HepG2 (cell line): Measurements from ENCODE around the gene HCFC1R1. TPM values are rescaled to one million over a fixed set of nuclear protein-coding genes. Genes with fewer than 3 reads are reported as not detected.

Source experiments
- ATRX ChIP-seq: sonication (generic); formaldehyde crosslinking; IDR thresholded peaks from 2 replicates; pipeline ENCODE4 v1.4.0; 2020; ENCODE audit warnings: missing genetic modification reagents, borderline replicate concordance
- CHD2 ChIP-seq: IDR thresholded peaks from 2 replicates; pipeline ENCODE4 v1.6.1; 2011; ENCODE audit warnings: low read depth, low read length, improper control_type of control experiment
- FIP1L1 ChIP-seq: fragments of 200-400 bp; formaldehyde crosslinking; IDR thresholded peaks from 2 replicates; pipeline ENCODE4 v1.6.1; 2018; ENCODE audit warnings: low read depth, mild to moderate bottlenecking, low read length, moderate library complexity, borderline replicate concordance; ENCODE audit not compliant: insufficient read depth
- HNRNPK ChIP-seq: fragments of 200-400 bp; formaldehyde crosslinking; IDR thresholded peaks from 2 replicates; pipeline ENCODE4 v1.6.1; 2018; ENCODE audit warnings: low read length, low read depth, moderate library complexity, mild to moderate bottlenecking; ENCODE audit not compliant: poor library complexity, severe bottlenecking
- MED1 ChIP-seq: sonication (generic); formaldehyde crosslinking; IDR thresholded peaks from 2 replicates; pipeline ENCODE4 v1.4.0; 2020; ENCODE audit warnings: missing genetic modification reagents
- MEIS1 ChIP-seq: sonication (generic); formaldehyde crosslinking; IDR thresholded peaks from 2 replicates; pipeline ENCODE4 v1.9.0; 2021; ENCODE audit warnings: mild to moderate bottlenecking, missing genetic modification reagents, moderate library complexity, borderline replicate concordance
- MIER3 ChIP-seq: IDR thresholded peaks from 2 replicates; pipeline ENCODE4 v1.6.1; 2016; ENCODE audit warnings: missing compliant biosample characterization, borderline replicate concordance
- NR2F6 ChIP-seq, 2 experiments: IDR thresholded peaks; 2 replicates each; pipeline ENCODE4 v1.6.1; 2016; ENCODE audit warnings: antibody characterized with exemption in 1 of 2, mild to moderate bottlenecking in 1 of 2
- NR3C1 ChIP-seq: sonication (generic); formaldehyde crosslinking; IDR thresholded peaks from 2 replicates; pipeline ENCODE4 v1.4.0; 2020; ENCODE audit warnings: missing genetic modification reagents
- SIN3B ChIP-seq: fragments of 150-350 bp; IDR thresholded peaks from 2 replicates; pipeline ENCODE4 v1.6.1; 2014; ENCODE audit warnings: low read length
- SRSF9 ChIP-seq: fragments of 200-400 bp; formaldehyde crosslinking; IDR thresholded peaks from 2 replicates; pipeline ENCODE4 v1.6.1; 2018; ENCODE audit warnings: borderline replicate concordance, mild to moderate bottlenecking, low read depth, low read length; ENCODE audit not compliant: insufficient read depth, poor library complexity, severe bottlenecking
- ZNF292 ChIP-seq: sonication (generic); formaldehyde crosslinking; IDR thresholded peaks from 2 replicates; pipeline ENCODE4 v1.8.1; 2022; ENCODE audit warnings: mild to moderate bottlenecking, low read depth, missing genetic modification reagents, borderline replicate concordance
- ZNF552 ChIP-seq: sonication (generic); formaldehyde crosslinking; IDR thresholded peaks from 2 replicates; pipeline ENCODE4 v1.9.0; 2022; ENCODE audit warnings: missing genetic modification reagents, mild to moderate bottlenecking, borderline replicate concordance
- polyA plus RNA-seq, 8 experiments: library from polyadenylated mRNA; depleted of rRNA in 3 of 8; stranded (reverse) in 7 of 8; unstranded in 1 of 8; fragments of >200 nt; fragmentation: Illumina TruSeq in 4 of 8; extraction: Trizol in 4 of 8; gene quantifications; 2 replicates each; pipeline versions ENCODE4 v1.2.1 to v1.2.3, GENCODE V29; 2011 to 2016; ENCODE audit warnings: low read depth in 4 of 8, missing spikeins in 1 of 8, mixed read lengths in 1 of 8; ENCODE audit not compliant: insufficient read depth in 1 of 8
- total RNA-seq, 5 experiments: library from RNA; depleted of rRNA; stranded (reverse); fragments of >200 nt; fragmentation: Illumina TruSeq; extraction: Trizol; gene quantifications; 2 replicates each; pipeline ENCODE4 v1.2.3, GENCODE V29; 2016; ENCODE audit warnings: low read depth in 1 of 5
- TF ChIP-seq, protein P1 (sequence below): sonication (generic); formaldehyde crosslinking; IDR thresholded peaks from 2 replicates; pipeline ENCODE4 v1.8.1; 2023; ENCODE audit warnings: mild to moderate bottlenecking, missing genetic modification reagents
- TF ChIP-seq, protein P2 (sequence below): sonication (generic); formaldehyde crosslinking; IDR thresholded peaks from 2 replicates; pipeline ENCODE4 v1.5.1; 2020; ENCODE audit warnings: missing genetic modification reagents, mild to moderate bottlenecking, borderline replicate concordance
- TF ChIP-seq, protein P3 (sequence below): sonication (generic); formaldehyde crosslinking; IDR thresholded peaks from 2 replicates; pipeline ENCODE4 v1.9.0; 2022; ENCODE audit warnings: low read depth, missing genetic modification reagents
- TF ChIP-seq, protein P4 (sequence below): IDR thresholded peaks from 2 replicates; pipeline ENCODE4 v1.6.1; 2016; ENCODE audit warnings: missing biosample characterization, missing genetic modification reagents, low read depth
- TF ChIP-seq, protein P5 (sequence below): sonication (generic); formaldehyde crosslinking; IDR thresholded peaks from 2 replicates; pipeline ENCODE4 v1.5.0; 2020; ENCODE audit warnings: mild to moderate bottlenecking, missing genetic modification reagents

HCFC1R1 gene
- total and polyA plus RNA-seq, 2 of the 13 experiments (the other 11 are each of a cell fraction or from before 2014, with no cell fraction given): 13.8 to 16.1 TPM

DNA sequence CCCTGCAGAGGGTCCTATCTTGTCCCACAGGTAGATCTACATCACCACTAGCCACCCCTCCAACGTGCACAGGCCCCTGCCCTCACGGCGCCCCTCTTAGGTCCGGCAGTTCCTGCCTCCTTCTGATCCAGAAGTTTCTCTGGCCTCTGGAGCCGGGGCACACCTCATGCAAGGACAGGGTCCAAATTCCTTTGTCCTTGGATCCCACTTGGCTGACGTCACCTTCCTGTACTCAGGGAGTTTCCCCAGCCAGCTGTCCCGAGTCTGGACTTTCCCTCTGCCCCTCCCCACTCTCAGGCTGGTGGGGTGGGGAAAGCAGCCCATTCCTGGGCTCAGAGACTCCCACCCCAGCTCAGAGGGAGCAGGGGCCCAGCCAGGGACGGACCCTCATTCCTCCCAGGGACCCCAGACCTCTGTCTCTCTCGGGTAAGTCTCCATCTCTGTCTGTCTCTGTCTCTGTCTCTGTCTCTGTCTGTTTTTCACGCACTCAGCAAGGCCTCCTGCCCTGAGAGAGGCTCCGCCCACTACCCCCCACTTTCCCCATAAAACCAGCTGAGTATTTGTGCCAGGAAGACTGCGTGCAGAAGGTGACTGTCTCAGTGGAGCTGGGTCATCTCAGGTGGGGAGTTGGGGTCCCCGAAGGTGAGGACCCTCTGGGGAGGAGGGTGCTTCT, 41.5 kb upstream of the HCFC1R1 start, which contains the start of gene IL32 (continued):
- TF ChIP-seq, protein P1, sequence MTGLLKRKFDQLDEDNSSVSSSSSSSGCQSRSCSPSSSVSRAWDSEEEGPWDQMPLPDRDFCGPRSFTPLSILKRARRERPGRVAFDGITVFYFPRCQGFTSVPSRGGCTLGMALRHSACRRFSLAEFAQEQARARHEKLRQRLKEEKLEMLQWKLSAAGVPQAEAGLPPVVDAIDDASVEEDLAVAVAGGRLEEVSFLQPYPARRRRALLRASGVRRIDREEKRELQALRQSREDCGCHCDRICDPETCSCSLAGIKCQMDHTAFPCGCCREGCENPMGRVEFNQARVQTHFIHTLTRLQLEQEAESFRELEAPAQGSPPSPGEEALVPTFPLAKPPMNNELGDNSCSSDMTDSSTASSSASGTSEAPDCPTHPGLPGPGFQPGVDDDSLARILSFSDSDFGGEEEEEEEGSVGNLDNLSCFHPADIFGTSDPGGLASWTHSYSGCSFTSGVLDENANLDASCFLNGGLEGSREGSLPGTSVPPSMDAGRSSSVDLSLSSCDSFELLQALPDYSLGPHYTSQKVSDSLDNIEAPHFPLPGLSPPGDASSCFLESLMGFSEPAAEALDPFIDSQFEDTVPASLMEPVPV (CRISPR knock-in tag): no peak
- peak; percentile 92 for TF ChIP-seq MED1 (CRISPR knock-in tag)
- no peak for TF ChIP-seq MEIS1
- TF ChIP-seq HNRNPK: no peak
- TF ChIP-seq SRSF9: no peak
- no peak for TF ChIP-seq ZNF552
- no peak for TF ChIP-seq FIP1L1
- no peak; the same call in 1 of the 2 replicates for TF ChIP-seq CHD2
- TF ChIP-seq, protein P2, sequence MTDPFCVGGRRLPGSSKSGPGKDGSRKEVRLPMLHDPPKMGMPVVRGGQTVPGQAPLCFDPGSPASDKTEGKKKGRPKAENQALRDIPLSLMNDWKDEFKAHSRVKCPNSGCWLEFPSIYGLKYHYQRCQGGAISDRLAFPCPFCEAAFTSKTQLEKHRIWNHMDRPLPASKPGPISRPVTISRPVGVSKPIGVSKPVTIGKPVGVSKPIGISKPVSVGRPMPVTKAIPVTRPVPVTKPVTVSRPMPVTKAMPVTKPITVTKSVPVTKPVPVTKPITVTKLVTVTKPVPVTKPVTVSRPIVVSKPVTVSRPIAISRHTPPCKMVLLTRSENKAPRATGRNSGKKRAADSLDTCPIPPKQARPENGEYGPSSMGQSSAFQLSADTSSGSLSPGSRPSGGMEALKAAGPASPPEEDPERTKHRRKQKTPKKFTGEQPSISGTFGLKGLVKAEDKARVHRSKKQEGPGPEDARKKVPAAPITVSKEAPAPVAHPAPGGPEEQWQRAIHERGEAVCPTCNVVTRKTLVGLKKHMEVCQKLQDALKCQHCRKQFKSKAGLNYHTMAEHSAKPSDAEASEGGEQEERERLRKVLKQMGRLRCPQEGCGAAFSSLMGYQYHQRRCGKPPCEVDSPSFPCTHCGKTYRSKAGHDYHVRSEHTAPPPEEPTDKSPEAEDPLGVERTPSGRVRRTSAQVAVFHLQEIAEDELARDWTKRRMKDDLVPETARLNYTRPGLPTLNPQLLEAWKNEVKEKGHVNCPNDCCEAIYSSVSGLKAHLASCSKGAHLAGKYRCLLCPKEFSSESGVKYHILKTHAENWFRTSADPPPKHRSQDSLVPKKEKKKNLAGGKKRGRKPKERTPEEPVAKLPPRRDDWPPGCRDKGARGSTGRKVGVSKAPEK (CRISPR knock-in tag): 0 out of 2 replicates have a peak, but pooled peaks have one; percentile 32
- TF ChIP-seq, protein P3, sequence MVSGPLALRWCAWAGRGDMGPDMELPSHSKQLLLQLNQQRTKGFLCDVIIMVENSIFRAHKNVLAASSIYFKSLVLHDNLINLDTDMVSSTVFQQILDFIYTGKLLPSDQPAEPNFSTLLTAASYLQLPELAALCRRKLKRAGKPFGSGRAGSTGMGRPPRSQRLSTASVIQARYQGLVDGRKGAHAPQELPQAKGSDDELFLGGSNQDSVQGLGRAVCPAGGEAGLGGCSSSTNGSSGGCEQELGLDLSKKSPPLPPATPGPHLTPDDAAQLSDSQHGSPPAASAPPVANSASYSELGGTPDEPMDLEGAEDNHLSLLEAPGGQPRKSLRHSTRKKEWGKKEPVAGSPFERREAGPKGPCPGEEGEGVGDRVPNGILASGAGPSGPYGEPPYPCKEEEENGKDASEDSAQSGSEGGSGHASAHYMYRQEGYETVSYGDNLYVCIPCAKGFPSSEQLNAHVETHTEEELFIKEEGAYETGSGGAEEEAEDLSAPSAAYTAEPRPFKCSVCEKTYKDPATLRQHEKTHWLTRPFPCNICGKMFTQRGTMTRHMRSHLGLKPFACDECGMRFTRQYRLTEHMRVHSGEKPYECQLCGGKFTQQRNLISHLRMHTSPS (CRISPR knock-in tag): no peak
- no peak for TF ChIP-seq SIN3B
- TF ChIP-seq, protein P4, sequence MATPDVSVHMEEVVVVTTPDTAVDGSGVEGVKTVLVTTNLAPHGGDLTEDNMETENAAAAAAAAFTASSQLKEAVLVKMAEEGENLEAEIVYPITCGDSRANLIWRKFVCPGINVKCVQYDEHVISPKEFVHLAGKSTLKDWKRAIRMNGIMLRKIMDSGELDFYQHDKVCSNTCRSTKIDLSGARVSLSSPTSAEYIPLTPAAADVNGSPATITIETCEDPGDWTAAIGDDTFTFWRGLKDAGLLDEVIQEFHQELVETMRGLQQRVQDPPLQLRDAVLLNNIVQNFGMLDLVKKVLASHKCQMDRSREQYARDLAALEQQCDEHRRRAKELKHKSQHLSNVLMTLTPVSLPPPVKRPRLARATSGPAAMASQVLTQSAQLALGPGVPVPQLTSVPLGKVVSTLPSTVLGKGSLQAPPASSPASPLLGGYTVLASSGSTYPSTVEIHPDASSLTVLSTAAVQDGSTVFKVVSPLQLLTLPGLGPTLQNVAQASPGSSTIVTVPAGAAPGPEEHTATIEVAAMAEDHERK (CRISPR knock-in tag): no peak
- TF ChIP-seq NR2F6 (IDR thresholded peaks at IDR 0.05): peak; percentile 37; the same call in 1 of the 2 replicates
- peak; percentile 74 for TF ChIP-seq NR2F6 (CRISPR knock-in tag; IDR thresholded peaks at IDR 0.05)
- TF ChIP-seq NR3C1: no peak
- TF ChIP-seq ZNF292 (CRISPR knock-in tag): no peak
- TF ChIP-seq MIER3 (CRISPR knock-in tag): peak; percentile 63; the same call in 1 of the 2 replicates
- TF ChIP-seq ATRX (CRISPR knock-in tag): no peak
- TF ChIP-seq, protein P5, sequence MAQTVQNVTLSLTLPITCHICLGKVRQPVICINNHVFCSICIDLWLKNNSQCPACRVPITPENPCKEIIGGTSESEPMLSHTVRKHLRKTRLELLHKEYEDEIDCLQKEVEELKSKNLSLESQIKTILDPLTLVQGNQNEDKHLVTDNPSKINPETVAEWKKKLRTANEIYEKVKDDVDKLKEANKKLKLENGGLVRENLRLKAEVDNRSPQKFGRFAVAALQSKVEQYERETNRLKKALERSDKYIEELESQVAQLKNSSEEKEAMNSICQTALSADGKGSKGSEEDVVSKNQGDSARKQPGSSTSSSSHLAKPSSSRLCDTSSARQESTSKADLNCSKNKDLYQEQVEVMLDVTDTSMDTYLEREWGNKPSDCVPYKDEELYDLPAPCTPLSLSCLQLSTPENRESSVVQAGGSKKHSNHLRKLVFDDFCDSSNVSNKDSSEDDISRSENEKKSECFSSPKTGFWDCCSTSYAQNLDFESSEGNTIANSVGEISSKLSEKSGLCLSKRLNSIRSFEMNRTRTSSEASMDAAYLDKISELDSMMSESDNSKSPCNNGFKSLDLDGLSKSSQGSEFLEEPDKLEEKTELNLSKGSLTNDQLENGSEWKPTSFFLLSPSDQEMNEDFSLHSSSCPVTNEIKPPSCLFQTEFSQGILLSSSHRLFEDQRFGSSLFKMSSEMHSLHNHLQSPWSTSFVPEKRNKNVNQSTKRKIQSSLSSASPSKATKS: no peak; the same call in 1 of the 2 replicates
